Right lobe of liver (tissue), 6 donors: Measurements from ENCODE around the gene RFESD. TPM values are rescaled to one million over a fixed set of nuclear protein-coding genes. Genes with fewer than 3 reads are reported as not detected.
A peak's percentile ranks its signal among the peaks of the same experiment; 100 is the strongest.

Source experiments
- ATAC-seq, 4 donors: fragments of 200-7000 bp; cut with Tn5 transposase; one replicate each; pipeline ENCODE4 v1.9.1; 2020; ENCODE audit warnings: mild to moderate bottlenecking in 4 of 4, moderate library complexity in 4 of 4
- DNase-seq, 3 donors: peaks; one replicate each; pipeline ENCODE4 v3.0.0-alpha.2; 2020
- H3K27ac ChIP-seq, 3 donors: fragments of 200-600 bp; one replicate each; pipeline ENCODE4 v1.8.0; 2022
- H3K27me3 ChIP-seq, 2 donors: fragments of 200-600 bp; one replicate each; pipeline ENCODE4 v1.8.0; 2022
- H3K36me3 ChIP-seq, 4 donors: fragments of 200-600 bp; sonication (generic) in 1 of 4; one replicate each; pipeline versions ENCODE4 v1.5.1 to v1.8.0; 2017 to 2022; ENCODE audit warnings: control low read depth in 1 of 4
- H3K4me1 ChIP-seq, 4 donors: fragments of 200-600 bp; sonication (generic) in 1 of 4; one replicate each; pipeline versions ENCODE4 v1.5.1 to v1.8.0; 2017 to 2022; ENCODE audit warnings: control low read depth in 1 of 4
- H3K4me3 ChIP-seq, 3 donors: fragments of 200-600 bp; one replicate each; pipeline ENCODE4 v1.8.0; 2022
- H3K9me3 ChIP-seq, 4 donors: fragments of 200-600 bp; sonication (generic) in 1 of 4; one replicate each; pipeline versions ENCODE4 v1.5.1 to v1.8.0; 2017 to 2022; ENCODE audit warnings: control low read depth in 1 of 4
- POLR2A ChIP-seq: fragments of 450-650 bp; IDR thresholded peaks from one replicate; pipeline ENCODE4 v1.6.1; 2017; ENCODE audit warnings: antibody characterized with exemption, mild to moderate bottlenecking
- WGBS: methylation state at CpG from one replicate; pipeline ENCODE4 v1.1.6; 2018; ENCODE audit warnings: low coverage, low lambda C conversion rate; ENCODE audit not compliant: insufficient coverage; ENCODE audit errors: missing lambda C conversion rate; 5-methylcytosine and 5-hydroxymethylcytosine counted together
- intact Hi-C, 2 donors: fragments of 100-400 bp; cut with DNase I; formaldehyde crosslinking; loops; one replicate each; pipeline versions ENCODE4 v1.11.2 to v1.14.1; 2022
- total RNA-seq, 6 experiments: library from RNA; depleted of rRNA in 2 of 6; stranded (reverse); fragments of >200 nt in 2 of 6; fragmentation: NEBNext Ultra II Directional in 3 of 6; extraction: Animal tissue kit (Norgen Biotek cat#: 25700) in 3 of 6; gene quantifications; one replicate each; pipeline versions ENCODE4 v1.1.0 to v1.2.4, GENCODE V29; 2016 to 2023
- TF ChIP-seq, protein P1 (sequence below), 4 donors: fragments of 200-600 bp in 3 of 4; fragments of 450-650 bp in 1 of 4; IDR thresholded peaks; one replicate each; pipeline versions ENCODE4 v1.5.1 to v1.8.0; 2016 to 2022; ENCODE audit warnings: antibody characterized with exemption in 4 of 4, mild to moderate bottlenecking in 2 of 4
- donor health status: DM: no; HTN: yes; CAD: no.
- donor health status: DM: no; HTN: no; CAD: no.
- donor health status: DM: no; HTN: no; CAD: no.
- donor health status: DM: no; HTN: yes; CAD: no.
- donor health status: DM: no; HTN: yes; CAD: no.

RFESD gene
- total RNA-seq, 6 experiments from 2014 or later: 0.56 to 2.2 (median 1.6) TPM

DNA sequence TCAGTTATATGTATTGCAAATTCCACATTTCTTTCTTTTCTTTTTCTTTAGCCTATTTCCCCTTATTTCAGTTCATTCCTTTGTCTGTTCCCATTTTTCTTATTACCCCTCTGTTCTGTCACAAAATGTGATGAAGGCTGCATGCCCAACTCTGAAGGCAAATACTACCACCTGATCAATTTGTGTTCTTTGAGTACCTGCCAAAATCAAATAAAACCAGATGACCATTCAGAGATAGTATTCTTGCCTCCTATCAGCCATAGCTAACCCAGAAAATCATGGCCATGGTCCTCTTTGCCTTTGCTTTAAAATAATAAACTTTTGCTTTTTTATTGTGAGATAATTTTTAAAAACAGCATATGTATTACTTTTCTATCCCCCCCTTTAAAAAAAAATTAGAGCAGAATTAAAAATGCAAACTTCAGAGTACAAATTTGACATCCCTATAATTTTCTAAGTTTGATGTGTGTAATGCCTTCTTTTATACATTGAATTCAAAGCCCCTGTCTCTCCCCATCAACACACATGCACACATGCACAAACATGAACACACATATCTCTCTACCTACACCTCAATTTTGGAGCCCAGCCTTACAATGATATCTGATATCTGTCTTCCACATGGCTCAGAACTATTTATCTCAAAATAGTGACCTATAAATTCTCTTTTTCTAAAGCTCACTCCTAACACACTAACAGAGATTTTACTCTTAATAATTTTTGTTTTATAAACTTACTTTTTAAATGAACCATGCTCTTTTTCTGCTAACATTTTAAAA, 3.5 kb downstream of the RFESD start:
- no peak overlapping the region for H3K4me3 ChIP-seq
- H3K36me3 ChIP-seq: no peaks in the 10 kb centered on the region
- TF ChIP-seq POLR2A: no peak
- TF ChIP-seq, protein P1, sequence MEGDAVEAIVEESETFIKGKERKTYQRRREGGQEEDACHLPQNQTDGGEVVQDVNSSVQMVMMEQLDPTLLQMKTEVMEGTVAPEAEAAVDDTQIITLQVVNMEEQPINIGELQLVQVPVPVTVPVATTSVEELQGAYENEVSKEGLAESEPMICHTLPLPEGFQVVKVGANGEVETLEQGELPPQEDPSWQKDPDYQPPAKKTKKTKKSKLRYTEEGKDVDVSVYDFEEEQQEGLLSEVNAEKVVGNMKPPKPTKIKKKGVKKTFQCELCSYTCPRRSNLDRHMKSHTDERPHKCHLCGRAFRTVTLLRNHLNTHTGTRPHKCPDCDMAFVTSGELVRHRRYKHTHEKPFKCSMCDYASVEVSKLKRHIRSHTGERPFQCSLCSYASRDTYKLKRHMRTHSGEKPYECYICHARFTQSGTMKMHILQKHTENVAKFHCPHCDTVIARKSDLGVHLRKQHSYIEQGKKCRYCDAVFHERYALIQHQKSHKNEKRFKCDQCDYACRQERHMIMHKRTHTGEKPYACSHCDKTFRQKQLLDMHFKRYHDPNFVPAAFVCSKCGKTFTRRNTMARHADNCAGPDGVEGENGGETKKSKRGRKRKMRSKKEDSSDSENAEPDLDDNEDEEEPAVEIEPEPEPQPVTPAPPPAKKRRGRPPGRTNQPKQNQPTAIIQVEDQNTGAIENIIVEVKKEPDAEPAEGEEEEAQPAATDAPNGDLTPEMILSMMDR (IDR thresholded peaks at IDR 0.05): no peak
- peak overlapping the region in 2 of 3 donors; percentile 58 to 64 for H3K27ac ChIP-seq
- intact Hi-C loops: loop anchor here in 1 of 2 donors (5.0 kb wide), 1 partner anchor 192 kb away; no protein-coding TSS in a partner anchor
- peaks cover 0 to 32% (median 2%) of the 10 kb centered on the region in 4 donors for H3K4me1 ChIP-seq
- H3K9me3 ChIP-seq: no peaks in the 10 kb centered on the region
- DNase-seq: no peak
- peak; percentile 9 to 28 (median 16) for ATAC-seq
- no peaks in the 10 kb centered on the region for H3K27me3 ChIP-seq

DNA sequence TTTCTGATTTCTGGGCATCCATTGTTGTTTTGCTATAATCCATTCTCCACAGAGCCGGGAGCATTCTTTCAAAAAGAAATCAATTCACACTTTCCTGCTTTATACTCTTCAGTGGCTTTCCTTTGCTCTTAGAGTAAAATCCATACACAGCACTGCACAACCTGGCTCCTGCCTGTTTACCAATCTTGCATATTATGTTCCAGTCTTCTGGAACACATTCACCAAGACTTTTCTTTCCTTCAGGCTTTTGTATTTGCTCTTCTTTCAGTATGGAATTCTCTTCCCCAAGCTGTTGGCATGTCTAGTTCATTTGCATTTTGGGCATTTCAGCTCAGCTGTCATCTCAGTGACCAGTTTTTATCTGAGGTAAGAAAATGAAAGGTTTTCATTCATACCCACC, 6.3 kb downstream of the RFESD start:
- no peak for DNase-seq
- H3K9me3 ChIP-seq: no peaks in the 10 kb centered on the region
- H3K4me3 ChIP-seq: no peak overlapping the region
- no peaks in the 10 kb centered on the region for H3K36me3 ChIP-seq
- ATAC-seq: no peak
- peaks cover 0 to 19% (median 2%) of the 10 kb centered on the region in 4 donors for H3K4me1 ChIP-seq
- WGBS: 24% methylated on average over 1 of the region's 1 CpG
- H3K27ac ChIP-seq: no peak overlapping the region
- TF ChIP-seq, protein P1 (IDR thresholded peaks at IDR 0.05): no peak
- TF ChIP-seq POLR2A: no peak
- intact Hi-C loops: no loop called here
- H3K27me3 ChIP-seq: no peaks in the 10 kb centered on the region

DNA sequence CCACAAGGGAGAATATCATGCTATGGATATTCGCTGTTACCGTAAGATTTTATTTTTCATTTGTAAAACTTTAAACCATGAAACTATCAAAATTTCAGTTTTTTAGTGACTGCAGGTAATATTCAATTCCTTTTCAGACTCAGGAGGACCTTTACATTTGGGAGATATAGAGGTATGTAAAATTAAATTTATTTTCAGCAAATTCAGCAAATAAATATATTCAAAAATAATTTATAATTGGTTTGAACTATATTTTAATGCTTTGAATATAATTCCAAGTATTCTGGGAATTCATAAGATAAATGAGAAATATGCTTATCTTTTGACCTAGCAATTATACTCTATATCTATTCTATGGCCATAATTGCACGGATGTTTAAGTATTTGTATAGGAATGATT, 7.6 kb downstream of the RFESD start:
- Histone ChIP-seq H3K27ac (no peak overlapping the region), H3K4me1 (peaks cover 0 to 18% (median 2%) of the 10 kb centered on the region in 4 donors), H3K36me3 (no peaks in the 10 kb centered on the region), H3K27me3 (no peaks in the 10 kb centered on the region), H3K4me3 (no peak overlapping the region), H3K9me3 (no peaks in the 10 kb centered on the region)
- ATAC-seq: no peak
- 95% methylated on average over 3 of the region's 3 CpGs for WGBS
- TF ChIP-seq, protein P1 (IDR thresholded peaks at IDR 0.05): no peak
- TF ChIP-seq POLR2A: no peak
- intact Hi-C loops: no loop called here
- no peak for DNase-seq

DNA sequence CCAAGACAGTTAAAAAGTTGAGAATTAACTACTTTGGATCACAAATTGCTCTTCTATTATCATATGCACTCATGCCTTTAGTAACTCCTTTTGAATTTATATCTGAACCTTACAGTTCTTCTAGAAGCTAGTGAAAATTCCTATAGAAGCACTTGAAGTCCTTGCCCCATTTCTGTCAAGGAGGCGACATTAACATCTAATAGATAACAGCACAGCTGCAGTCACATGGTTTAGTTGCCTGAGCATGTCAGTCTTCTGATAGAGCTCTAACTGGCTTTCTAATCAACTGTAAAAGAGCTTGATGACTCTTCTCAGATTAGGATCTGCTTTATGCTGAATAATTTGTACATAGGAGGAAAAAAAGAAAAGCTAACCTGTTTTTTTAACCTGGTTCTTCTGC, 9.0 kb downstream of the RFESD start:
- Histone ChIP-seq H3K9me3 (no peaks in the 10 kb centered on the region), H3K4me3 (no peak overlapping the region), H3K36me3 (no peaks in the 10 kb centered on the region), H3K4me1 (peaks cover 0 to 4% (median 0%) of the 10 kb centered on the region in 4 donors), H3K27me3 (no peaks in the 10 kb centered on the region), H3K27ac (no peak overlapping the region)
- no peak for DNase-seq
- no peak for ATAC-seq
- intact Hi-C loops: no loop called here
- 77% methylated on average over 1 of the region's 1 CpG for WGBS
- TF ChIP-seq POLR2A: no peak
- TF ChIP-seq, protein P1 (IDR thresholded peaks at IDR 0.05): no peak
